ENCODE data around the gene SH3BP5. TPM values are rescaled to one million over a fixed set of nuclear protein-coding genes. Genes with fewer than 3 reads are reported as not detected.

SH3BP5 gene
- total RNA-seq, 2 donors from 2014 or later: 14.4 to 18.4 TPM

- DNase-seq (ENCODE audit: low spot score): no peak
- Histone ChIP-seq H3K27ac (no peak overlapping the region), H3K4me3 (no peak overlapping the region), H3K4me1 (no peaks in the 10 kb centered on the region), H3K27me3 (no peaks in the 10 kb centered on the region), H3K36me3 (no peaks in the 10 kb centered on the region), H3K9me3 (peaks cover 0 to 10% of the 10 kb centered on the region in 2 donors)
- TF ChIP-seq CTCF (IDR thresholded peaks at IDR 0.05): no peak
These were observed 15.3 kb upstream of the SH3BP5 start for GRCh38 chr3:15347737-15348110.

GRCh38 chr3:15347063-15347736, 14.8 kb upstream of the SH3BP5 start:
- no peak for DNase-seq (ENCODE audit: low spot score)
- H3K27ac ChIP-seq: no peak overlapping the region
- TF ChIP-seq CTCF (IDR thresholded peaks at IDR 0.05): no peak
- no peaks in the 10 kb centered on the region for H3K27me3 ChIP-seq
- H3K4me1 ChIP-seq: no peaks in the 10 kb centered on the region
- H3K4me3 ChIP-seq: no peak overlapping the region
- H3K36me3 ChIP-seq: no peaks in the 10 kb centered on the region
- H3K9me3 ChIP-seq: peaks cover 0 to 10% of the 10 kb centered on the region in 2 donors

GRCh38 chr3:15346516-15346915, 14.1 kb upstream of the SH3BP5 start:
- TF ChIP-seq CTCF (IDR thresholded peaks at IDR 0.05): no peak
- Histone ChIP-seq H3K36me3 (no peaks in the 10 kb centered on the region), H3K27ac (no peak overlapping the region), H3K9me3 (peaks cover 0 to 7% of the 10 kb centered on the region in 2 donors), H3K27me3 (no peaks in the 10 kb centered on the region), H3K4me1 (no peaks in the 10 kb centered on the region), H3K4me3 (no peak overlapping the region)
- no peak for DNase-seq (ENCODE audit: low spot score)

- Histone ChIP-seq H3K36me3 (no peaks in the 10 kb centered on the region), H3K27me3 (no peaks in the 10 kb centered on the region), H3K4me3 (no peak overlapping the region), H3K9me3 (peaks cover 0 to 6% of the 10 kb centered on the region in 2 donors), H3K27ac (no peak overlapping the region), H3K4me1 (peaks cover 0 to 4% of the 10 kb centered on the region in 2 donors)
- DNase-seq (ENCODE audit: low spot score): no peak
- no peak for TF ChIP-seq CTCF (IDR thresholded peaks at IDR 0.05)
These were observed 13.3 kb upstream of the SH3BP5 start for GRCh38 chr3:15345608-15346137.

DNA sequence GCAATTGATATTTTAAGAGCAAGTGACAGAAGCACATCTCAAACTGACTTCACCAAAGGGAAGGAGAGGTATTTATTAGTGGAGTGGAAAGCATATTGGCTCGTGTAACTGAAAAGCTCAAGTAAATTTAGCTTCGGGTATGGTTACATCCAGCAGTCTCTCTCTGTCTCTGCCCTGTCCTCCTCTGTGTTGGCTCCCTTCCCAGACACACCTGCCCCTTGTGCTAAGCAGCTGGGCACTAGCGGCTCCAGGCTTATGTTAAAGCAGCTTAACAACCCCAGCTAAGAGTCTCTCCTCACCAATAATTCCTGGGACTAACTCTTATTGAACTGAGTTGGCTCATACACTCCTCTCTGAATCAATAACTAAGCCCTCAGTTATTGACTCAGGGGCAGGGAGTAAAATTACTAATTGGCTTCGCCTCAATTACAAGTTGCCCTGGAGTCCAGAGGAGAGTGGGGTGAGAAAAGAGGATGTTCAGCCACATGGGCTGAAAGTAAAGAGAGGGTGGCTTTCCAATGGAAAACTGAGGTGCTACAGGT, 12.8 kb upstream of the SH3BP5 start:
- Histone ChIP-seq H3K27ac (no peak overlapping the region), H3K4me1 (peaks cover 0 to 4% of the 10 kb centered on the region in 2 donors), H3K36me3 (no peaks in the 10 kb centered on the region), H3K4me3 (no peak overlapping the region), H3K27me3 (no peaks in the 10 kb centered on the region), H3K9me3 (peaks cover 0 to 6% of the 10 kb centered on the region in 2 donors)
- TF ChIP-seq CTCF (IDR thresholded peaks at IDR 0.05): no peak
- no peak for DNase-seq (ENCODE audit: low spot score)

Data from right atrium auricular region (tissue), 2 donors.